GM23338 (cell line): ENCODE results near the gene SRF.

Experiments used
- CREB1 ChIP-seq: fragments of 250-450 bp; sonication (Bioruptor Pico); IDR thresholded peaks from 2 replicates; pipeline ENCODE4 v1.5.0; 2020; ENCODE audit warnings: low read depth, mild to moderate bottlenecking, moderate library complexity
- CTCF ChIP-seq, 2 experiments: fragments of 200-600 bp in 1 of 2; sonication (generic) in 1 of 2; conservative IDR thresholded peaks; 2 replicates each; pipeline versions ENCODE4 v1.5.1 to v1.6.1; 2016 to 2017; ENCODE audit warnings: antibody characterized with exemption in 2 of 2, low read depth in 2 of 2, mild to moderate bottlenecking in 2 of 2, moderate library complexity in 1 of 2
- EZH2phosphoT487 ChIP-seq: fragments of 200-600 bp; sonication (generic); IDR thresholded peaks from one replicate; pipeline ENCODE4 v1.8.1; 2018; ENCODE audit warnings: antibody characterized with exemption; ENCODE audit not compliant: unreplicated experiment
- POLR2AphosphoS5 ChIP-seq: IDR thresholded peaks from 2 replicates; pipeline ENCODE4 v1.6.1; 2016; ENCODE audit warnings: antibody characterized with exemption, low read depth
- STAT1 ChIP-seq: IDR thresholded peaks from one replicate; pipeline ENCODE4 v1.6.1; 2016; ENCODE audit warnings: antibody characterized with exemption; ENCODE audit not compliant: unreplicated experiment

DNA sequence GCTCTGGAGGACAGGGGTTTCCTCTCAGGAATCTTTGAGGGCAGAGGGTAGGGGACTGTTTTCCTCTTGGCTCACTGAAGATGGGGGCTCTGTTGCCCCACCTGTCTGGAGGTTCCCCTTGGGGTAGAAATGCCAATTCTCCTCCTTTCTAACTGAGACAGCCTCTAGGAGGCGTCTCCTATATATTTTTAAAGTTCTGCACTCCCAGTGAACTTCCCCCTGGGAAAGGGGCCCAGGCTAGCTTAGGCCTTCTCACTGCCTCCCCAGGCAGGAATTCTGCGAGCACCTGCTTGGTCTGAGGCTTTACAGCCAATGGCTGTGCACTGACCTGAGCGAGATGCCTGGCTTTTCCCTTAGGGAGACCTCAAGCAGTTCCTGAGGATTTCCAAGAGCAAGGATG, 24.8 kb upstream of the SRF start:
- TF ChIP-seq STAT1, result no peak
- 0 out of 4 replicates have a peak, but pooled peaks of 1 of the 2 experiments have one; percentile 12 for TF ChIP-seq CTCF (conservative IDR thresholded peaks at IDR 0.05; ENCODE audit: low read depth in 2 of 2)
- TF ChIP-seq CREB1, result no peak
- TF ChIP-seq EZH2phosphoT487, result no peak
- no peak for TF ChIP-seq POLR2AphosphoS5
